ENCODE data around the gene DSCAM.
"Not testable (repeated sequence)": the region's sequence is repeated elsewhere in the genome, so short reads cannot be mapped to it uniquely, and the experiment has no call there.

Gene DSCAM

DNA sequence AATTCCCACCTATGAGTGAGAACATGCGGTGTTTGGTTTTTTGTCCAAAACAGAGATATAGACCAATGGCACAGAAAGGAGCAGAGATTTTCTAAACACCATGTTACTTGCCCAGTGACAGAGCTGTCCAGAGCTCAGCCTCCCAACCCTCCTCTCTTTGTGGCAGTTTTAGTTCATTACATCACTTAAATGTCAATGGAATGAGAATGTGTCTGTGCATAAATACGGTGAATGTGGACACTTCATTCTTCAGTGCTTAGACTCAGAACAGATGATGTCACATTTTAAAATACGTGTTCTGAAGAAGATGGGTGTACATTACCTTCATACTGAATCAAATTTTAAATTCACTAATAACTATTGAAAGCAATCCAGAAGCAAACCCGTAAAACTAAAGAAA, 374.9 kb downstream of the DSCAM start:
- in situ Hi-C loops (cut with MboI; ENCODE audit: low sequenced_read_pairs): no loop called here

DNA sequence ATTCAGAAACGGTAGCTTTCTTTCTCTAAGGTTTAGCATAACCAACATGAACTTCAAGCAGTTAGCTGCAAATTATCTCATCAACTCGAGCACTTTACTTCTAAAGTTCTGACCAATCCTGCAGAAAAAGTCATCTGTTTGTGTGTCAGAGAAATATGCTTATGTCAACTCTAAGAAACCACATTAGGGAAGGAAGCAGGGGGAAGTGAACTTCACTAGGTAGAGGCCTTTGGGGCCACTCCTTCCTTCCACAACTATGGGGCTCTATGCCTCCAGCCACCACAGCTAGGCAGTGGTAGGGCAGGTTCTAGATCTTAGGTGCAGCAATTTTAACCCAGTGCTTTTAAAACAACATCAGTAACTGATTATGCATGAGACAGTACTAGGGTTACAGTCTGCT, 375.9 kb downstream of the DSCAM start:
- in situ Hi-C loops (cut with MboI; ENCODE audit: low sequenced_read_pairs): no loop called here

DNA sequence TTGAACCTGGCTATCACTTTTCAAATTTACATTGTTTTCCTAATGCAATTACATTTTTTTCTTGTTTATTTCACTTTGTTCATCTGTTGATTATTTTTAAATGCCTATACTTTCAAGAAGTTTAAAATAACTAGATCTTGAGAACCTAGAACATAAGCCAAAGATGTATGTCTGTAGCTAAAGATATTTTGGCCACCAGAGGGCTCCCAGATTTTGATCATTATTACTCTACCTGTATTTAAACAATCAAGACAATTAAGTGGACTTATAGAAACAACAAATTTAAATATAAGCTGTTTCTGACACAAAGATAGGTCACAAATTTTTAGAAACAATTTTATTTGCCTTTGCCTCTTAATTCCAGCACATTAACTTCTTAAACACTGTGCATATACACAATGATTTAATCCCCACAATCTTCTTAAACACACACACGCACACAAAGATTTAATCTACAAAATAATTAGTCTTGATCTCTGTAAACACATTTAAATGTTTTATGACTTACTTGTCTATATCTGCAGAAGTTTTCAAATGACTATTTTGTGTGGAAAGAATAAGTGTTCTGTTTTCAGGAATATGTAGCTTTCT, 380.0 kb downstream of the DSCAM start:
- in situ Hi-C loops (cut with MboI; ENCODE audit: low sequenced_read_pairs): no loop called here

DNA sequence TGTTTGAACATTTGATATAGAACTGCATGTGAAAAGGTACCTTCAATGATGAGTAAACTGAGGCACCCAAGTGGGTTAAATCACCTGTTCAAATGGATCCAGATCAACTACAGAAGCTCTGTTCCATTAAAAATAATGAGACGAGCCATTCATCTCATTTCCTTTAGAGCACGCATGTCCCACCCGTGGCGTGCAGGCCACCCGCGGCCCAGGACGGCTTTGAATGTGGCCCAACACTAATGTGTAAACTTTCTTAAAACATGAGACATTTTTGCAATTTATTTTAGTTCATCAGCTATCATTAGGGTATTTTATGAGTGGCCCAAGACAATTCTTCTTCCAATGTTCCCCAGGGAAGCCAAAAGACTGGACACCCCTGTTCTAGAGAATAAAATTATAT, 381.6 kb downstream of the DSCAM start:
- in situ Hi-C loops (cut with MboI; ENCODE audit: low sequenced_read_pairs): no loop called here

DNA sequence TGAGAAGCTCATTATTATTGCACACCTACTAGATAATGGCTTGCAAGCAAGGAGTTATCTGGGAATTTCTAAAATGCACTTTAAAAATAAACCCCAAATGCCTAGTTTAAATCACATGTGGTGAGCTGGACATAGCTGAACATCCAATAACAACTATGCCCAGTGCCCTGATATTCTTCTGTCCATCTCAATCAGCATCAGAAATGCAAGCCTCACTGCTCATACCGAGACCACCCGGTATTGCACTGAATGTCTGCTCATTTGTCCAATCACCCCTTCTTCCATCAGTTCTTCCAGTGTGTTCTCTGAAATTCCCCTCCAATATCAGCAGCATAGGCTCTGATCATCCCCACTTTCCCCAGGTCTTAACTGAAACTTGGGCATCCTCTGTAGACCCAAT, 383.8 kb downstream of the DSCAM start:
- in situ Hi-C loops (cut with MboI; ENCODE audit: low sequenced_read_pairs): no loop called here

DNA sequence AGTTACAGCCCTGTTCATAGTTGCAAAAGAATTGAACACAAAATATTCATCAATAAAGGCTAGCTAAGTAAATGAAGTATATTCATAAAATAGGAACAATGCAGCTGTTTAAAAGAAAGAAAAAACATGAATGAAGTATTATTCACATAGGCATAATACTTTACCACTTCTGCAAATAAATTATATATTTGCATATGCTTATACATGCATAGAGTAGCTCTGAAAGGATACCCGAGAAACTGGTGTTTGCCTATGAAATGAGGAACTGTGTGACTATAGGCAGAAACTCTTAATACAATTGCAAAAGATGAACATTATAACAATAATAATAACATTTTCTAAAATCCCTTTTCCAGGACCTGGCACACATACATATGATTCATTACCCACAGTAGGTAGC, 385.9 kb downstream of the DSCAM start:
- in situ Hi-C loops (cut with MboI; ENCODE audit: low sequenced_read_pairs): no loop called here

DNA sequence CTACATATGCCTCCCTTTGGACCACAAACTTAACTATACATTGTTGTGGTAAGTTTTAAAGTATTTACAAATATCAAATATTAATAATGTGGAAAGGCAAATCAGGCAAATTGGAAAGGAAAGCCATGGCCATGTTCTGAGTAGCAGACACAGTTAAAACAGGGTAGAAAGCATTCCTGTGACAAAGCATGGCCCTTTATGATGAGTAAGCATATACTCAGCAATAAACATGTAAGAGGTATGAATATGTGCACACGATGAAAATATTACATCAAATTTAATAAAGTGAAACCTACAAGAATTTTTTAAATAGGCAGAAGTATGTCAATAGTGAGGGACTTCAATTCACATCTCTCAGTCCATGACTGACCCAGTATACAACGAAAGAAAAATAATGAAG, 389.2 kb downstream of the DSCAM start:
- in situ Hi-C loops (cut with MboI; ENCODE audit: low sequenced_read_pairs): no loop called here

DNA sequence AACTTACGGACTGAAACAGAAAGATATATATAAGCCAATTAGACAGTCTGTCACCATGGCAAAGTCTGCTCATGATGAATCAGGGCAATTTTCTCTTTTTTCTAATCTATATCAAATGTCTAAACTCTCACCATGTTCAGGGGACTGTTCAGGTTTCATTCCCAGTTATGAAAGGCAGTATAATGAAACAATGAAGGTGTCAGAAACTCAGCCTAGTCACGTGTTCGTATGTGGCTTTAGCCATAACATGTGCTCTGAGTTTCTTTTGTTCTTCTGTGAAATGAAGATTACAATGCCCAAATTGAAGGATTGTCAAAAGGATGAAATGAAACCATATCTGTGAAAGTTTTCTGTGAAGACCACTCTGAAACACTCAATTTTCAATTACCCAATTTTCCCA, 392.9 kb downstream of the DSCAM start:
- in situ Hi-C loops (cut with MboI; ENCODE audit: low sequenced_read_pairs): no loop called here

DNA sequence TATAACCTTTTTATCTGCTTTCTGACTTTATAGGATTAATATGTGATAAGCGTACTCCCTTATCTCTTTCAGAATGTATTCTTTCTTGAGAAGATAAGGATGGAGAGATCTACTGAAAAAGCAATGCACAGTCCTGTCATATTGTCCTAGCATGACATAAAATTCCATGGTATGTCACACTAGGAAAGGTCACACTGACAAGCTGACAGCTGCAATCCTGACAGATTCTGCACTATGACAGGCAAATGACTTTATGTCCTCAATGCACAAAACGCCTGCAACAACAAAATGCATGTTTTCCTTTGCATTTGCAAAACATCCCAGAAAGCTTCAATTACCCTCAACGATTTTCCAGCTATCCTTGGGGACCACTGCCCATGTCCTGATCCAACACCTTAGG, 393.8 kb downstream of the DSCAM start:
- in situ Hi-C loops (cut with MboI; ENCODE audit: low sequenced_read_pairs): no loop called here

DNA sequence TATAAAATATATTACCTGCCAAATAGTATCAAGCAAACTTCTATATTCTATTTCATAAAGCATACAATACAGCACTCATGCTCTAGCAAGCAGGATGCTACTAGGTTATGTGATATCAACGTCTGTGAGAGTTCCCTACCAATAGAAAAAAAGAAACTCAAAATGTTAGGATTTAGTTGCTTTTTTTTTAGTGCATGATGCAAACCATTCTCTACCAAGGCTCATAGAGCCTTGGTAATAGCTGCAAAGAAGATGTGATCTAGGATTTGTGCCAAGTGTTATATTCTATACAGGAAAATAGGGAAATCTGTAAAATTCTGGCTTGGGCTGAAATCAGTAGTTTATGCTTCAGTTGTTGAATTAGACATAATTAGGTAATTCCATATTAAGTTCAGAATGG, 394.4 kb downstream of the DSCAM start:
- in situ Hi-C loops (cut with MboI; ENCODE audit: low sequenced_read_pairs): no loop called here

DNA sequence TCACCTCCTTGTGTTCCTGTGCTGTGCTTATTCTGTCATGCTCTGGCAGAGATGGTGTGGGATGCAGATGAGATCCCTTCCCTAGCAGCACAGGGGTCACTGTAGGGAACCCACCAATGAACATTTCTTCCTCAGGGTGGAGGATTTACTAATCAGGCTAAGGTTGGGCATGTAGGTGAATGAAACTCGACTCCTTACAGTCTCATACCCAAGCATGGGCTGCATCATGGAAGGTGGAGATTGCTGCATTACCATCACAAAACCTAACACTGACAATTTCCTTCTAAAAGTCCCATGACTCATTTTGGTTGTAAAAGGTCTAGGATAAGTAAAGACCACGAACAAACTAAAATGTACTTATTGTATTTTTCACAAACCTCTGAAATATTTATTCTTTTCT, 399.9 kb downstream of the DSCAM start:
- in situ Hi-C loops (cut with MboI; ENCODE audit: low sequenced_read_pairs): no loop called here

DNA sequence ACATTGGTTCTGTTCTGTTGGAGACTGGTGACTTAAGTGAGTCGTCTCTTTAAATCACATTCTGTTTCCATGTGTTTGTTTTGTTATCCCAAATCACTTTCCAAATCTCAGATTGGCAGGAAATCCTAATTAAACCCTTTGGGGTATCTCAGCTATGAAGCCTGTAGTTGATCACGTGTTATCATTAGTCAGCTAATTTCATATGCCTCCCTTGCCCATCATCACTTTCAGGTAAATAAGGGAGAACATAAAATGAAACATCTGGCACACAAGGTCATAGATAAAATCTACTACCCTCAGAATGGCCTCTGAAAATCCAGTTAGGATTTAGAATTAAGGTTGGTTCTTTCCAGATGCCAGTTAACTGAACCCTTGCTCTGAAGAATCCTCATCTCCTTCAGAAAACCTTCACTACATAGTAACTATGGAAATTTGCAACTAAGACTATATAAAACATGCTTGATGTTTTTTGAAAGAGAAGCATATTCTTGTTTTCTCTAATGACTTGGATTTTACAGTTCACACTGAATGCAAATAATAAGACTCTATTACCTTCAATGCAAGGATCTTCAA, 401.5 kb downstream of the DSCAM start:
- in situ Hi-C loops (cut with MboI; ENCODE audit: low sequenced_read_pairs): no loop called here

DNA sequence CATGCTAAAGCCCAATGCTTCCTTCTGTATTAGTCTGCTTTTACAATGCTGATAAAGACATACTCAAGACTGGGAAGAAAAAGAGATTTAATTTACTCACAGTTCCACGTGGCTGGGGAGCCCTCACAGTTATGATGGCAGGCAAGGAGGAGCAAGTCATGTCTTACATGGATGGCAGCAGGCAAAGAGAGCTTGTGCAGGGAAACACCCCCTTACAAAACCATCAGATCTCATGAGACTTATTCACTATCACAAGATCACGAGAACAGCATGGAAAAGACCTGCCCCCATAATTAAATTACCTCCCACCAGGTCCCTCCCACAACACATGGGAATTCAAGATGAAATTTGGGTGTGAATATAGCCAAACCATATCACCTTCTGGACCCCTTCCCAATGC, 407.4 kb downstream of the DSCAM start:
- in situ Hi-C loops (cut with MboI; ENCODE audit: low sequenced_read_pairs): not testable (repeated sequence)

DNA sequence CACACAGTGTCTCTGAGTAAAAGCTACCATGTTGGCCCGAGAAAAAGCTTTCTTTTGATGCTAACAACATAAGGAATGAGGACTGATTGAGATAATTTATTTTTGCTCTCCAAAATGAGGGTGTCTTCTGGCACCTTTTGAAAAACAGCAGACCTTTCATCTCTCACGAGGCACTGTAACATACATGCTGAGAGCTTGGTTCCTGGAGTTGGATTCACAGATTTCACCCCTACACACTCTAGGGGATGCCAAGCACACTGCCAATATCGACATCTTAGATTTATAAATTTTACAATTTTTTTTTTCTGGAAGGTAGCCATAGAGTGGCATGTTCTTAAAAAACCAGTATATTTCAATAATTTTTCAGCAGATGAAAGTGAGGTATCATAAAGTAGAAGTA, 408.3 kb downstream of the DSCAM start:
- in situ Hi-C loops (cut with MboI; ENCODE audit: low sequenced_read_pairs): no loop called here

DNA sequence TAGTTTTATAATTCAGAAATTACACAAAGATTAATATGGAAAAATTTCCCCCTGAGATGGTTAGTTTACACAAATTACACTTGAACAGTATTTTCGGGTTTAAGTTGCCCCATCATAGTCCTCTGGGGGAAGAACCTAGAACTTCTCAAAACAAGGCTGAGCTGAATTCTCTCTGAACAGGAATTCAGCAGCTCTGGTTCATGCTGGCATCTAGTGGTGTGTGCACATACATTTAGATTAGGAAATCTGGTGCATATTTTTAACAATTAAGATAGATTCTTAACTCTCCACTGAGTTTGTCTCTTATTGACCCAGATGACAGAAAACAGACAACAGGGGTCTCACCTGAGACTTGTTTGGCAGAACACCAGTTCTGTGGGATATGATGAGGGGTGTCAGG, 410.7 kb downstream of the DSCAM start:
- in situ Hi-C loops (cut with MboI; ENCODE audit: low sequenced_read_pairs): no loop called here

DNA sequence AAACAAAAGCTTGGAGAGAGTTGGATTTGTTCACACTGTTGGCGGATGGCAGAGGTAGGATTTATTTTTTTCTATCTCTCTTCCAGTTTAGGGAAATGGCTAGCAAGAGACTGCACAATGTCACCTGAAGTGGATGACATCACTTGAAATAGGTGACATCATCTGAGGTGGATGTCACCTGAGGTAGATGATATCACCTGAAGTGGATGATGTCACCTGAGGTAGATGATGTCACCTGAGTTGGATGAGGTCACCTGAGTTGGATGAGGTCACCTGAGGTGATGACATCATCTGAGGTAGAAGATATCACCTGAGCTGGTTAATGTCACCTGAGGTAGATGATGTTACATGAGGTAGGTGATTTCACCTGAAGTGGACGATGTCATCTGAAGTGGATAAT, 413.4 kb downstream of the DSCAM start:
- in situ Hi-C loops (cut with MboI; ENCODE audit: low sequenced_read_pairs): no loop called here

DNA sequence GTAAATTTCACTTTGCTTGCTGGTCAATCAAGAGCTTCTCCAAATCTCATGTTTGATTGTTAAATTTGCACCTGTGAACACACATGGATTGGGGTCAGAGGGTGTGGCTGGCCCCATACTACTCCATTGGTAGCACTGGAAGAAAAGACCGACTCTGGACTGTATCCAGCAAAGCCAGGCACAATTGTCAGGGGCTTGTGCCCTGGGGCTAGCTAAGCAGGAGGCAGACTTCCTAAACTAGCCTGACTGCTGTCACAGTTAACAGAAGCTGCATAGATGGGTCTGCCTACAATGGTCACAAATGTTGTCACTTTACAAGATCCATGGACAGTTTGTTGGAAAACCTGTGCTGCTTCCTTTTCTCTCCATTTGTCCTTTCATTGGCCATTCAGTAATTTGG, 421.0 kb downstream of the DSCAM start:
- in situ Hi-C loops (cut with MboI; ENCODE audit: low sequenced_read_pairs): no loop called here

DNA sequence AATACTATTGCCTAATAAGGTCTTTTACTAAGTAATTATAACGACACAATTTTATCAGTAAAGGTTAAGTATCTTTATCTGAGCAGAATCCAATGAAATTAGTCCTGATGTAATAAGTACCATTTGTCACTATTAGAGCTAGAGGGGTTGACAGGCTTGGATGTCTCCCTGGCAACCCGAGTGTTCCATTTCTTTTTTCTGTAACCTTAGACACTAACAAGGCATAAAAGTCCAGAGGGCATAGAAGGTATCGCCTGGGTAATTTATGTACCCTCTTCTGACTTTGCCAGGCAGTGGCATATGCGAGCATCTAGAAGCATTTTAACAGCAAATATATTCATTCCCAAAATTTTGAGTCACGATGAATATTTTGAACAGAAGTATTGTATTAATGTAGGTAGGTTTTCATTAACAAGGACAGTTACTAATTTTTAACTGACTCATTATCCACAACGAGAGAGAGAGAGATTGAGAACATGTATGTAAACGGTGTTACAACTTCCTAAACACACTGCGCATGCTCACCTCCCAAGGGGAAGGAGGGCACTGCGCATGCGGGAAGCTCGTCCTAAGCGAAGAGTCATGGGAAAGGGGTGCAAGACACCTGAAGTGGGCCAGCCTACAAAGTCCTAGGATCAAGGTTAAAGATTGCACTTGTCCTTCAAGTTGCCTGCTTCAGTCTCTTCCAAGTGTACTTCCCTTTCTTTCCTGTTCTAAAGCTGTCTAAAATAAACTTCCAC, 423.9 kb downstream of the DSCAM start:
- in situ Hi-C loops (cut with MboI; ENCODE audit: low sequenced_read_pairs): no loop called here

DNA sequence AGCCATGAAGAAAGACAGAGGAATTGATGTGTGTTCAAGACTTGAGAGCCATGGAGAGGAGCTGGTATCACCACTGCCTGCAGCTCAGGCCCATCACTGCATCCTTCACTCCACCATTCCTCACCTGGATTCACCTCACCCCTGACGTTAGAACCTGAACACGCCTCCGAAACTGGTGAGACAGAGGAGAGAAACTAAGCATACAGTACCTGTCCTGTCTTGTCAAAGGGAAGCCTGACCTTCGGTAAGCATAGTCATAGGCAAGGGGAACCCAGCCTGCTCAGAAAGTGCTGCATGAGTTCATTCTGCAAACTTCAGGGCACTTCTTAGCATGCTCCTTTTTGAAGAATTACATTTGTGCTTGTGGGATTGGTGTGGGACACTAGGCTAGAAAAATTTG, 425.8 kb downstream of the DSCAM start:
- in situ Hi-C loops (cut with MboI; ENCODE audit: low sequenced_read_pairs): no loop called here

DNA sequence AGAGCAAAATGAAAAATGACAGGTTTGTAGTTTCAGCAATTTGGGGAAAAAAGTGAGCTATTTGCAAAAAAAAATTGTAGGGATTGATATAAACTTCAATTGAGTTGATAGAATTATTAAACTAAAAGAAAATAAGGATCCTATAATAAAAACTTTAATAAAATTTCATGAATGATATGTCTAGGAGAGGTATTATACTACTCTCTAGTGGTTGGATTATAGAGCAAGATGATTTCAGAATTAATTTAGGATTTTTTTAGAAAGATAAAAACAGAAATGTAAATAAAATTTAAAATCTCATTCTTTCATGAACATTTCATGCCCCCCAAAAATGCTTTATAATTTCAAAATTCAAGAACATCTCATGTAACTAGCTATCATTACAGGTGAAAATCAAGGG, 430.4 kb downstream of the DSCAM start:
- in situ Hi-C loops (cut with MboI; ENCODE audit: low sequenced_read_pairs): no loop called here

DNA sequence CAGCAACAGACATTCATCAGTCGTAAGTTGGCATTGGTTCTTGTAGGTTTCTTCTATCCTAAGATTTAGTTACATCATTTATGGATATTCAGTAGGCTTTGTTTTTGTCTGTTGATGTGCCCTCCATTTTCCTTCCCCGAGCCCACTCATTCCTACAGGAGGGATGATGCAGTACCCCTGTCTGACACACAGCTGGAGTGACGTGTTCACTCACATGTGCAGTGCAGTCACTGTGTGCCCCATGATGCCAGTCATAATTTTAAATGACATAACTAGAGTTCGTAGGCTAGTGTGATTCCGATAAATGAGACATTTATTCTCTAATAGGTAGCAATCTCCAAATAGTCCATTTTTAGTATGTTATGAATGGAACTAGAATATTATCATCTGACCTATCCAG, 438.4 kb downstream of the DSCAM start:
- in situ Hi-C loops (cut with MboI; ENCODE audit: low sequenced_read_pairs): no loop called here

DNA sequence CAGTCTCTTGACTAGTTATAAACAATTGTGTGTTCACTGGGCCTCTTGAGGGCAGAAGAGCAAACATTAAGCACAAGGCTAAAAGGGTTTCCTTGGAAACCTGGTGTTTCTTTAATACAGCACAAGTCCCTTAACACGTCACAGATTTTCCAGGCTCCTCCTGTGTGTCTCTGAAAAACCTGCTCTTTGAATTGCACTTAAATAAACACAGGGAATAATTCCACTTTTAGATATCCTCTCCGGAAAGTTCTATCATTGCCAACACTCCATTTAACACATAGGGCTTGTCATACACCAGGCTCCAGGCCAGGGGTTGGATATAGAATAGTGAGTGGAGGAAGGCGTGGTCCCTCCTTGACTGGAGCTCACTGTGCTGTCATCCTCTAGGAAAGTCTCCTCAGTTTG, 442.6 kb downstream of the DSCAM start:
- in situ Hi-C loops (cut with MboI; ENCODE audit: low sequenced_read_pairs): no loop called here

All from hTERT RPE-1 (cell line).